GM23248 (cell line): ENCODE measurements around the gene POMT1.

ENCODE experiments used
- EZH2 ChIP-seq: fragments of 200-600 bp; sonication (generic); IDR thresholded peaks from 2 replicates; pipeline ENCODE4 v1.6.1; 2018; ENCODE audit warnings: antibody characterized with exemption, mild to moderate bottlenecking; ENCODE audit not compliant: insufficient read depth, poor library complexity, severe bottlenecking
- EZH2phosphoT487 ChIP-seq: fragments of 200-600 bp; sonication (generic); IDR thresholded peaks from 2 replicates; pipeline ENCODE4 v1.6.1; 2018; ENCODE audit warnings: antibody characterized with exemption, moderate library complexity, mild to moderate bottlenecking, low read depth; ENCODE audit not compliant: insufficient read depth

- no peak for TF ChIP-seq EZH2
- TF ChIP-seq EZH2phosphoT487: no peak
Measured at GRCh38 chr9:131523451-131524435, 21.0 kb downstream of the POMT1 start.
